Body of pancreas (tissue), 4 donors: ENCODE results near the gene CAV2.

Experiments
- POLR2A ChIP-seq, 3 donors: fragments of 450-650 bp; IDR thresholded peaks; one replicate each; pipeline ENCODE4 v1.6.1; 2016; ENCODE audit warnings: antibody characterized with exemption in 3 of 3, mild to moderate bottlenecking in 2 of 3
- TF ChIP-seq, protein P1 (sequence below), 7 experiments: fragments of 450-650 bp in 4 of 7; fragments of 200-600 bp in 3 of 7; sonication (generic) in 3 of 7; IDR thresholded peaks; one replicate each; pipeline ENCODE4 v1.5.1; 2016 to 2019; ENCODE audit warnings: antibody characterized with exemption in 7 of 7

GRCh38 chr7:116545411-116545993, 46.0 kb downstream of the CAV2 start:
- TF ChIP-seq, protein P1, sequence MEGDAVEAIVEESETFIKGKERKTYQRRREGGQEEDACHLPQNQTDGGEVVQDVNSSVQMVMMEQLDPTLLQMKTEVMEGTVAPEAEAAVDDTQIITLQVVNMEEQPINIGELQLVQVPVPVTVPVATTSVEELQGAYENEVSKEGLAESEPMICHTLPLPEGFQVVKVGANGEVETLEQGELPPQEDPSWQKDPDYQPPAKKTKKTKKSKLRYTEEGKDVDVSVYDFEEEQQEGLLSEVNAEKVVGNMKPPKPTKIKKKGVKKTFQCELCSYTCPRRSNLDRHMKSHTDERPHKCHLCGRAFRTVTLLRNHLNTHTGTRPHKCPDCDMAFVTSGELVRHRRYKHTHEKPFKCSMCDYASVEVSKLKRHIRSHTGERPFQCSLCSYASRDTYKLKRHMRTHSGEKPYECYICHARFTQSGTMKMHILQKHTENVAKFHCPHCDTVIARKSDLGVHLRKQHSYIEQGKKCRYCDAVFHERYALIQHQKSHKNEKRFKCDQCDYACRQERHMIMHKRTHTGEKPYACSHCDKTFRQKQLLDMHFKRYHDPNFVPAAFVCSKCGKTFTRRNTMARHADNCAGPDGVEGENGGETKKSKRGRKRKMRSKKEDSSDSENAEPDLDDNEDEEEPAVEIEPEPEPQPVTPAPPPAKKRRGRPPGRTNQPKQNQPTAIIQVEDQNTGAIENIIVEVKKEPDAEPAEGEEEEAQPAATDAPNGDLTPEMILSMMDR (IDR thresholded peaks at IDR 0.05) = no peak
- no peak for TF ChIP-seq POLR2A (IDR thresholded peaks at IDR 0.05)
